Cardiac fibroblast (primary cell): Measurements from ENCODE around the gene ABCG1.

Experiments
- DNase-seq, 2 donors: peaks; one replicate each; pipeline versions ENCODE4 v3.0.0 to v3.0.0-alpha.2; 2010; ENCODE audit warnings: low read depth in 2 of 2
- H3K4me3 ChIP-seq, 2 donors: replicated peaks in 1 of 2; 1 replicate in 1 of 2; 2 replicates in 1 of 2; pipeline ENCODE4 v1.5.1; 2011; ENCODE audit warnings: low read depth in 2 of 2, low read length in 2 of 2, mild to moderate bottlenecking in 2 of 2, moderate library complexity in 1 of 2
- TF ChIP-seq, protein P1 (sequence below): IDR thresholded peaks from one replicate; pipeline ENCODE4 v1.5.1; 2011; ENCODE audit warnings: low read depth, mild to moderate bottlenecking, low read length, inconsistent platforms

The ABCG1 gene

DNA sequence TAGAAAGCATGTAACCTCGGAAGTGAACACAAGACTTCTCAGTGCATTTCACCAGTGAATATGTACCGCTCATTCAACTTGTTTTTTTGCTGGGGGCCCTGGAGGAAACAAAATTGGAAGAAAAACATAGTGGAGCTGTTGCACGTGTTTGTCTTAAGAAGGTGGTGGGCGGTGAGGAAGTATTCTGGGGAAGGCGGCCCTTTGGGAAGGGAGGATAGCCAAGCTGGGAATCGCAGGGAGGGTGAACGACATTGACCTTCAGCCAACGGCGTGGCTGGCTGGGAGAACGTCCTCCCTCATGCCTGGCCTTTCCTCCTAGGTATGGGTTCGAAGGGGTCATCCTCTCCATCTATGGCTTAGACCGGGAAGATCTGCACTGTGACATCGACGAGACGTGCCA lies 76.9 kb downstream of the ABCG1 start:
- H3K4me3 ChIP-seq = no peak overlapping the region
- DNase-seq = no peak
- TF ChIP-seq, protein P1, sequence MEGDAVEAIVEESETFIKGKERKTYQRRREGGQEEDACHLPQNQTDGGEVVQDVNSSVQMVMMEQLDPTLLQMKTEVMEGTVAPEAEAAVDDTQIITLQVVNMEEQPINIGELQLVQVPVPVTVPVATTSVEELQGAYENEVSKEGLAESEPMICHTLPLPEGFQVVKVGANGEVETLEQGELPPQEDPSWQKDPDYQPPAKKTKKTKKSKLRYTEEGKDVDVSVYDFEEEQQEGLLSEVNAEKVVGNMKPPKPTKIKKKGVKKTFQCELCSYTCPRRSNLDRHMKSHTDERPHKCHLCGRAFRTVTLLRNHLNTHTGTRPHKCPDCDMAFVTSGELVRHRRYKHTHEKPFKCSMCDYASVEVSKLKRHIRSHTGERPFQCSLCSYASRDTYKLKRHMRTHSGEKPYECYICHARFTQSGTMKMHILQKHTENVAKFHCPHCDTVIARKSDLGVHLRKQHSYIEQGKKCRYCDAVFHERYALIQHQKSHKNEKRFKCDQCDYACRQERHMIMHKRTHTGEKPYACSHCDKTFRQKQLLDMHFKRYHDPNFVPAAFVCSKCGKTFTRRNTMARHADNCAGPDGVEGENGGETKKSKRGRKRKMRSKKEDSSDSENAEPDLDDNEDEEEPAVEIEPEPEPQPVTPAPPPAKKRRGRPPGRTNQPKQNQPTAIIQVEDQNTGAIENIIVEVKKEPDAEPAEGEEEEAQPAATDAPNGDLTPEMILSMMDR = no peak

DNA sequence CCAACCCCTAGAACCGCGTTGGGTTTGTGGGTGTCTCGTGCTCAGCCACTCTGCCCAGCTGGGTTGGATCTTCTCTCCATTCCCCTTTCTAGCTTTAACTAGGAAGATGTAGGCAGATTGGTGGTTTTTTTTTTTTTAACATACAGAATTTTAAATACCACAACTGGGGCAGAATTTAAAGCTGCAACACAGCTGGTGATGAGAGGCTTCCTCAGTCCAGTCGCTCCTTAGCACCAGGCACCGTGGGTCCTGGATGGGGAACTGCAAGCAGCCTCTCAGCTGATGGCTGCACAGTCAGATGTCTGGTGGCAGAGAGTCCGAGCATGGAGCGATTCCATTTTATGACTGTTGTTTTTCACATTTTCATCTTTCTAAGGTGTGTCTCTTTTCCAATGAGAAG lies 77.6 kb downstream of the ABCG1 start:
- no peak for DNase-seq
- no peak overlapping the region for H3K4me3 ChIP-seq
- TF ChIP-seq, protein P1 = no peak

DNA sequence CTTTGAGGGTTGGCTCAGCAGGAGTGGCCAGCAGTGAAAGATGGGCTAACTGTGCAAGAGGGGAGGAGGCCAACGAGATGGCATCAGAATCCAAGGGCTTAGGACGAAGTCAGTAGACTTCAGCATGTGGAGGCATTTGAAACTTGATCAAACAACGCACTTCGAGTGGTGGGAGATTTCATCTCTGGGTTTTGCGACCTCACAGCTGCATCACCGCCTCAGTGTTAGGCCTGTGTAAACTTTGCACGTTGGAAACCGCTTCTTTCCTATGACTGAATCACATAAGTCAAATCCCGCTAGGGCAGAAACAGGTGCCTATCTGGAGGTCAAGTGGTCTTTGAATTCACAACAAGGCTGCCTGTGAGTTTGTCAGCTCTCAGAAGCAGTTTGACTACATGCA lies 78.4 kb downstream of the ABCG1 start:
- no peak for DNase-seq
- no peak overlapping the region for H3K4me3 ChIP-seq
- TF ChIP-seq, protein P1 = no peak

DNA sequence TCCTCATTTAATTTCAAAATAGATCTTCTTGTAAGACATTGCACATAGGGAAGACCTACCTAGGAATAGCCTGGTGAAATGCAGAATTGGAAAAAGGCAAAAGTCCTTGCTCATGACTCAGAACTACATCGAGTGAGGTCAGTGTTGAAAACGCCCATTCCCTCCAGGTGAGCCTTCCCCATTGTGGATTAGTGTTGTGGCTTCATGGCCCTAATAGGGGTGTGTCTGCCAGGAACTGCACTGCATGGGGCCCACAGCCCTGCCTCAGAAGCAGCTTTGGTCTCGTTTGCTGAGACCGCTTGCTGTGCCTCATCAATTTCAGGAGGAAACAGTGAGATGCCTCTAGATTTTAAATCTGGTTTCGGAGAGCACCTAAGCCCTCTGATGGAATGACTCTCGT lies 79.3 kb downstream of the ABCG1 start:
- TF ChIP-seq, protein P1 = no peak
- no peak for DNase-seq
- H3K4me3 ChIP-seq = no peak overlapping the region

DNA sequence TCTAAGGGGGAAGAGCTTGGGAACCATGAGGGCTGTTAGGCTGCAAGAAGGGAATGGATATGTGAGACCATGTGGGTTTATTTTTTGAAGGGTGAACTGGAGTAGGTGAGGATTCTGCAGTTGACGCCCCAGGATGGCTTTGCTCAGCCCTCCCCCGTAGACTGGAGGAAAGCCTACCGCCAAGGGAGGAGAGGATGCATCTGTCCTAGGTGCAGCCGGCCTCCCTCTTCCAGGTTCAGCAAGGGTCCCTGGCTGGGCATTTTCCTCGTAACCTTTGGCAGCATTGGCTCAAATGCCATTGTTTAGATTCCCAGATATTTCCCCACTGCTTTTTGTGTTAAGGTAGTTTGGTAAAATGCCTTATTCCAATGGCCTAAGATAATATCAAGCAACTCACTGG lies 79.7 kb downstream of the ABCG1 start:
- TF ChIP-seq, protein P1 = no peak
- H3K4me3 ChIP-seq = no peak overlapping the region
- DNase-seq = no peak

DNA sequence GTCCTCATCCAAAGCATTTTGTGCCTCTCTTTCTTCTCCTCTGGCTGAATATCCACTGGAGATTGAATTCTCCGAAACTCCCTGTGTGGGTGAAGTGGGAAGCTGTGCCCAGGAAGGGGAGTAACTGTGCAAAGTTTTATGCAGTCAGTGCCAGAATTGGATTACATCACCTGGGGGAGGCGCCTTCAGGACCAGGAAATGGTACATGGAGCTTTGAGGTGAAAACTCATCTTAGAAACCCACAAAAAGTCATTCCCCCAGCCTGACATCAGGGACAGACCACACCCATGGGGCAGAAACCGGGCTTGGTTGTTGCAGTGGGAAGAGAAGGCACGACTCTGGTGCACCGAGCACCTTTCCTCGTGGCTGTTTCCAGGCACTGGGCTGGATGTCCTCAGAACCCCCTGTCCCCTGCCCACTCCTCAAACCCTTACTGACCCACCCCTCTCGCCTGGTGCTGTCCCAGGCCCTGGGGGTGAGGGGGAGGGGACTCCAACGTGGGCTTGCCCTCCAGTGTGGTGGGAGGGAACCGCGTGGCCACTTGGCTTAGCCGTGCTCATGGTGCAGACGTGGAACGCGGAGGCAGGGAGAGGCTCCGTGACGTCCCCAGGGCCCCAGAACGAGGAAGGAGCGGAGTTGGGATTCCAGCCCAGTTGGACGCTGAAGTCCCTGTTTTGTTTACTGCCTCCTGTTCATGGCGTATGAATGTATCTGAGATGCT lies 80.5 kb downstream of the ABCG1 start:
- H3K4me3 ChIP-seq = no peak overlapping the region
- TF ChIP-seq, protein P1 = no peak
- DNase-seq = peak in 1 of 2 donors; percentile 27
